ENCODE measurements around the gene KCNC3.

DNA sequence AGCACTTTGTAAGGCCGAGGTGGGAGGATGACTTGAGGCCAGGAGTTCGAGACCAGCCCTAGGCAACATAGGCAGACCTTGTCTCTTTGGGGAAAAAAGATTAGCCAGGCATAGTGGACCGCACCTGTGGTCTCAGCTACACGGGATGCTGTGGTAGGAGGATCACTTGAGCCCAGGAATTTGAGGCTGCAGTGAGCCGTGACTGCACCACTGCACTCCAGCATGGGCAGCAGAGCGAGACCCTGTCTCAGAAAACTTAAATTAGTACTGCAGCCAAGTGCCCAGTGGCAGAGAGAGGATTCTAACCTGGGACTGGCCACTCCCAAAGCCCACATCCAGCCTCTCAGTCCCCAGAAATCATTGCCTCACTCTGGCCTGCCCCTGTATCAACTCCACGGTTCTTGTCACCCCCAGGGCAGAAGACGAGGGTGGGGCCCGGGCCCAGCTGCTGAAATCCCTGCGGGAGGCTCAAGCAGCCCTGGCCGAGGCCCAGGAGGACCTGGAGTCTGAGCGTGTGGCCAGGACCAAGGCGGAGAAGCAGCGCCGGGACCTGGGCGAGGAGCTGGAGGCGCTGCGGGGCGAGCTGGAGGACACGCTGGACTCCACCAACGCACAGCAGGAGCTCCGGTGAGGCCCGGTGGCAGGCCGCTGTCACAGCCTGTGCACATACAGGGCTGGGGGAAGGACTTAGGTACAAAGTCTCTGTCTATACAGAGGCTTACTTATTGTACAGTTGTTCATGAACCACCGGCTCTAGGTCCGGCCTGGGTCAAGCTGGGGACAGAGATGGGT is 53.4 kb downstream of the KCNC3 start:
- TF ChIP-seq, protein P1, sequence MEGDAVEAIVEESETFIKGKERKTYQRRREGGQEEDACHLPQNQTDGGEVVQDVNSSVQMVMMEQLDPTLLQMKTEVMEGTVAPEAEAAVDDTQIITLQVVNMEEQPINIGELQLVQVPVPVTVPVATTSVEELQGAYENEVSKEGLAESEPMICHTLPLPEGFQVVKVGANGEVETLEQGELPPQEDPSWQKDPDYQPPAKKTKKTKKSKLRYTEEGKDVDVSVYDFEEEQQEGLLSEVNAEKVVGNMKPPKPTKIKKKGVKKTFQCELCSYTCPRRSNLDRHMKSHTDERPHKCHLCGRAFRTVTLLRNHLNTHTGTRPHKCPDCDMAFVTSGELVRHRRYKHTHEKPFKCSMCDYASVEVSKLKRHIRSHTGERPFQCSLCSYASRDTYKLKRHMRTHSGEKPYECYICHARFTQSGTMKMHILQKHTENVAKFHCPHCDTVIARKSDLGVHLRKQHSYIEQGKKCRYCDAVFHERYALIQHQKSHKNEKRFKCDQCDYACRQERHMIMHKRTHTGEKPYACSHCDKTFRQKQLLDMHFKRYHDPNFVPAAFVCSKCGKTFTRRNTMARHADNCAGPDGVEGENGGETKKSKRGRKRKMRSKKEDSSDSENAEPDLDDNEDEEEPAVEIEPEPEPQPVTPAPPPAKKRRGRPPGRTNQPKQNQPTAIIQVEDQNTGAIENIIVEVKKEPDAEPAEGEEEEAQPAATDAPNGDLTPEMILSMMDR (IDR thresholded peaks at IDR 0.05; ENCODE audit: low read depth, low read length, missing input control), result no peak
- TF ChIP-seq ZBTB33 (IDR thresholded peaks at IDR 0.05) (no peak), RXRA (IDR thresholded peaks at IDR 0.05) (no peak), FOXA1 (IDR thresholded peaks at IDR 0.05) (no peak), TAF1 (conservative IDR thresholded peaks at IDR 0.05) (no peak), EGR1 (IDR thresholded peaks at IDR 0.05; ENCODE audit: low read depth in 2 of 2) (no peak), YY1 (IDR thresholded peaks at IDR 0.05) (no peak), MAX (IDR thresholded peaks at IDR 0.05) (no peak), SP1 (IDR thresholded peaks at IDR 0.05) (no peak), RAD21 (IDR thresholded peaks at IDR 0.05) (no peak), JUND (IDR thresholded peaks at IDR 0.05) (no peak), FOXA2 (IDR thresholded peaks at IDR 0.05) (no peak)
- TF ChIP-seq, protein P2, sequence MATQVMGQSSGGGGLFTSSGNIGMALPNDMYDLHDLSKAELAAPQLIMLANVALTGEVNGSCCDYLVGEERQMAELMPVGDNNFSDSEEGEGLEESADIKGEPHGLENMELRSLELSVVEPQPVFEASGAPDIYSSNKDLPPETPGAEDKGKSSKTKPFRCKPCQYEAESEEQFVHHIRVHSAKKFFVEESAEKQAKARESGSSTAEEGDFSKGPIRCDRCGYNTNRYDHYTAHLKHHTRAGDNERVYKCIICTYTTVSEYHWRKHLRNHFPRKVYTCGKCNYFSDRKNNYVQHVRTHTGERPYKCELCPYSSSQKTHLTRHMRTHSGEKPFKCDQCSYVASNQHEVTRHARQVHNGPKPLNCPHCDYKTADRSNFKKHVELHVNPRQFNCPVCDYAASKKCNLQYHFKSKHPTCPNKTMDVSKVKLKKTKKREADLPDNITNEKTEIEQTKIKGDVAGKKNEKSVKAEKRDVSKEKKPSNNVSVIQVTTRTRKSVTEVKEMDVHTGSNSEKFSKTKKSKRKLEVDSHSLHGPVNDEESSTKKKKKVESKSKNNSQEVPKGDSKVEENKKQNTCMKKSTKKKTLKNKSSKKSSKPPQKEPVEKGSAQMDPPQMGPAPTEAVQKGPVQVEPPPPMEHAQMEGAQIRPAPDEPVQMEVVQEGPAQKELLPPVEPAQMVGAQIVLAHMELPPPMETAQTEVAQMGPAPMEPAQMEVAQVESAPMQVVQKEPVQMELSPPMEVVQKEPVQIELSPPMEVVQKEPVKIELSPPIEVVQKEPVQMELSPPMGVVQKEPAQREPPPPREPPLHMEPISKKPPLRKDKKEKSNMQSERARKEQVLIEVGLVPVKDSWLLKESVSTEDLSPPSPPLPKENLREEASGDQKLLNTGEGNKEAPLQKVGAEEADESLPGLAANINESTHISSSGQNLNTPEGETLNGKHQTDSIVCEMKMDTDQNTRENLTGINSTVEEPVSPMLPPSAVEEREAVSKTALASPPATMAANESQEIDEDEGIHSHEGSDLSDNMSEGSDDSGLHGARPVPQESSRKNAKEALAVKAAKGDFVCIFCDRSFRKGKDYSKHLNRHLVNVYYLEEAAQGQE (IDR thresholded peaks at IDR 0.05), result no peak
- TF ChIP-seq, protein P3, sequence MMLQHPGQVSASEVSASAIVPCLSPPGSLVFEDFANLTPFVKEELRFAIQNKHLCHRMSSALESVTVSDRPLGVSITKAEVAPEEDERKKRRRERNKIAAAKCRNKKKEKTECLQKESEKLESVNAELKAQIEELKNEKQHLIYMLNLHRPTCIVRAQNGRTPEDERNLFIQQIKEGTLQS (IDR thresholded peaks at IDR 0.05), result no peak
